K562 (cell line): ENCODE measurements around the gene ARID3A. TPM values are rescaled to one million over a fixed set of nuclear protein-coding genes. Genes with fewer than 3 reads are reported as not detected.
A peak's percentile ranks its signal among the peaks of the same experiment; 100 is the strongest.

Source experiments
- BCL6 ChIP-seq: fragments of 250-450 bp; sonication (Bioruptor Pico); IDR thresholded peaks from 2 replicates; pipeline ENCODE4 v1.4.0; 2020
- BRD4 ChIP-seq: fragments of 200-600 bp; sonication (generic); IDR thresholded peaks from 2 replicates; pipeline ENCODE4 v1.6.1; 2017; ENCODE audit warnings: inconsistent platforms
- CBFA2T3 ChIP-seq: fragments of 450-650 bp; IDR thresholded peaks from 2 replicates; pipeline ENCODE4 v1.6.1; 2017
- EP400 ChIP-seq: fragments of 450-650 bp; IDR thresholded peaks from 2 replicates; pipeline ENCODE4 v1.6.1; 2017; ENCODE audit warnings: antibody characterized with exemption, mild to moderate bottlenecking, moderate library complexity
- HDAC2 ChIP-seq: fragments of 450-650 bp; IDR thresholded peaks from 2 replicates; pipeline ENCODE4 v1.6.1; 2016; ENCODE audit warnings: mild to moderate bottlenecking
- IRF9 ChIP-seq: fragments of 450-650 bp; IDR thresholded peaks from 2 replicates; pipeline ENCODE4 v1.6.1; 2016; ENCODE audit warnings: missing biosample characterization, missing genetic modification characterization
- KDM2B ChIP-seq: fragments of 250-450 bp; sonication (Bioruptor Pico); IDR thresholded peaks from 2 replicates; pipeline ENCODE4 v1.8.0; 2021; ENCODE audit warnings: mild to moderate bottlenecking, moderate library complexity
- KDM4B ChIP-seq, 2 experiments: fragments of 450-650 bp in 1 of 2; sonication (generic) in 1 of 2; IDR thresholded peaks; 2 replicates each; pipeline ENCODE4 v1.6.1; 2016 to 2017; ENCODE audit warnings: borderline replicate concordance in 2 of 2, antibody characterized with exemption in 1 of 2, low read depth in 1 of 2, mild to moderate bottlenecking in 1 of 2
- MIER1 ChIP-seq: fragments of 450-650 bp; IDR thresholded peaks from 2 replicates; pipeline ENCODE4 v1.6.1; 2016; ENCODE audit warnings: antibody characterized with exemption, mild to moderate bottlenecking, low read depth
- POLR2AphosphoS2 ChIP-seq: IDR thresholded peaks from 2 replicates; pipeline ENCODE4 v1.6.1; 2012; ENCODE audit warnings: low read length, improper control_type of control experiment
- SIX5 ChIP-seq, 2 experiments: IDR thresholded peaks; 2 replicates each; pipeline ENCODE4 v1.6.1; 2011; ENCODE audit warnings: low read length in 2 of 2, borderline replicate concordance in 1 of 2, low read depth in 1 of 2, mild to moderate bottlenecking in 1 of 2, moderate library complexity in 1 of 2; ENCODE audit not compliant: insufficient read depth in 1 of 2
- ZBTB34 ChIP-seq: fragments of 250-450 bp; sonication (Bioruptor Pico); IDR thresholded peaks from 2 replicates; pipeline ENCODE4 v1.8.0; 2021; ENCODE audit warnings: mild to moderate bottlenecking, moderate library complexity
- ZNF609 ChIP-seq: sonication (generic); formaldehyde crosslinking; IDR thresholded peaks from 2 replicates; pipeline ENCODE4 v1.8.1; 2023; ENCODE audit warnings: missing genetic modification reagents, mild to moderate bottlenecking, borderline replicate concordance
- ZNF740 ChIP-seq, 3 experiments: fragments of 200-800 bp in 1 of 3; sonication (Bioruptor generic) in 1 of 3; sonication (generic) in 1 of 3; formaldehyde crosslinking in 1 of 3; IDR thresholded peaks; 2 replicates each; pipeline versions ENCODE4 v1.6.1 to v1.8.0; 2016 to 2022; ENCODE audit warnings: mild to moderate bottlenecking in 2 of 3, missing compliant biosample characterization in 2 of 3, missing genetic modification characterization in 2 of 3, missing genetic modification reagents in 1 of 3
- ZNF76 ChIP-seq: fragments of 250-450 bp; sonication (Bioruptor Pico); IDR thresholded peaks from 2 replicates; pipeline ENCODE4 v1.4.0; 2020; ENCODE audit warnings: mild to moderate bottlenecking, moderate library complexity, borderline replicate concordance
- polyA plus RNA-seq, 8 experiments: library from polyadenylated mRNA; depleted of rRNA in 4 of 8; stranded (reverse) in 5 of 8; unstranded in 3 of 8; fragments of >200 nt; fragmentation: Nextera tagmentation in 2 of 8; fragmentation: Illumina TruSeq in 1 of 8; extraction: Ambion mirVana in 2 of 8; extraction: Trizol in 1 of 8; gene quantifications; 2 replicates each; pipeline versions ENCODE4 v1.2.1 to v1.2.3, GENCODE V29; 2011 to 2014; ENCODE audit warnings: inconsistent platforms in 1 of 8, missing spikeins in 1 of 8
- total RNA-seq, 7 experiments: library from RNA; depleted of rRNA in 6 of 7; stranded (reverse); fragments of >200 nt in 6 of 7; fragmentation: Illumina TruSeq in 2 of 7; extraction: Trizol in 2 of 7; gene quantifications; 2 replicates each; pipeline versions ENCODE4 v1.2.1 to v1.2.3, GENCODE V29; 2011 to 2021; ENCODE audit warnings: low replicate concordance in 1 of 7
- TF ChIP-seq, protein P1 (sequence below): sonication (generic); formaldehyde crosslinking; IDR thresholded peaks from 2 replicates; pipeline ENCODE4 v1.8.1; 2022; ENCODE audit warnings: missing genetic modification reagents

Gene ARID3A
- total and polyA plus RNA-seq, 9 of the 15 experiments (the other 6 are each of a cell fraction or from before 2014, with no cell fraction given), result 1.4 to 118 (median 31.2) TPM

DNA sequence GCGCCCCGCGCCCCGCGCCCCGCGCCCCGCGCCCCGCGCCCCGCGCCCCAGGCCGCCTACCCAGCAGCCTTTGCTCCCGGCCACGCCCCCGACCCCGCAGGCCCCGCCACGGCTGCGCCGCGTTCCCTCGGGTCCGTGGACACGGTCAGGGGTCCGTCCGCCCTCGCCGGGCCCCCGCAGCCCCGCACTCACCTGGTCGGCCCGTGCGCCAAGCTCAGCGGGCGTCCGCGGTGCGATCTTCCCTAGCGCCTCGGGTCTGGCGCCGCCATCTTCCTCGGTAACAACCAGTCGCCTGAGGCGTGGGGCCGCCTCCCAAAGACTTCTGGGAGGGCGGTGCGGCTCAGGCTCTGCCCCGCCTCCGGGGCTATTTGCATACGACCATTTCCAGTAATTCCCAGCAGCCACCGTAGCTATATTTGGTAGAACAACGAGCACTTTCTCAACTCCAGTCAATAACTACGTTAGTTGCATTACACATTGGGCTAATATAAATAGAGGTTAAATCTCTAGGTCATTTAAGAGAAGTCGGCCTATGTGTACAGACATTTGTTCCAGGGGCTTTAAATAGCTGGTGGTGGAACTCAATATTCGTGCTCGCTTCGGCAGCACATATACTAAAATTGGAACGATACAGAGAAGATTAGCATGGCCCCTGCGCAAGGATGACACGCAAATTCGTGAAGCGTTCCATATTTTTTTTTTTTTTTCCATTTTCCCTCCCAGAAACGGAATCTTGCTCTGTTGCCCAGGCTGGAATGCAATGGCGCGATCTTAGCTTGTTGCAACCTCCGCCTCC, 32.7 kb upstream of the ARID3A start, which contains the start of the genes MED16 and RNU6-9 (continued):
- TF ChIP-seq HDAC2 (peak; percentile 39; the same call in 1 of the 2 replicates), SIX5 (IDR thresholded peaks at IDR 0.05; ENCODE audit: borderline replicate concordance in 1 of 2, insufficient read depth in 1 of 2, low read depth in 1 of 2, low read length in 2 of 2) (no peak), ZNF740 (CRISPR knock-in tag; IDR thresholded peaks at IDR 0.05) (peak; percentile 39; the same call in 1 of the 2 replicates), ZNF740 (tag; IDR thresholded peaks at IDR 0.05) (no peak), ZNF609 (CRISPR knock-in tag) (no peak), BCL6 (CRISPR knock-in tag) (no peak), KDM4B (IDR thresholded peaks at IDR 0.05; ENCODE audit: borderline replicate concordance in 2 of 2, low read depth in 1 of 2) (no peak), CBFA2T3 (no peak), KDM2B (CRISPR knock-in tag) (0 out of 2 replicates have a peak, but pooled peaks have one; percentile 30), POLR2AphosphoS2 (no peak), EP400 (peak; percentile 68), ZNF76 (CRISPR knock-in tag) (no peak), ZBTB34 (CRISPR knock-in tag) (no peak), BRD4 (no peak), IRF9 (tag) (no peak), MIER1 (no peak)
- TF ChIP-seq, protein P1, sequence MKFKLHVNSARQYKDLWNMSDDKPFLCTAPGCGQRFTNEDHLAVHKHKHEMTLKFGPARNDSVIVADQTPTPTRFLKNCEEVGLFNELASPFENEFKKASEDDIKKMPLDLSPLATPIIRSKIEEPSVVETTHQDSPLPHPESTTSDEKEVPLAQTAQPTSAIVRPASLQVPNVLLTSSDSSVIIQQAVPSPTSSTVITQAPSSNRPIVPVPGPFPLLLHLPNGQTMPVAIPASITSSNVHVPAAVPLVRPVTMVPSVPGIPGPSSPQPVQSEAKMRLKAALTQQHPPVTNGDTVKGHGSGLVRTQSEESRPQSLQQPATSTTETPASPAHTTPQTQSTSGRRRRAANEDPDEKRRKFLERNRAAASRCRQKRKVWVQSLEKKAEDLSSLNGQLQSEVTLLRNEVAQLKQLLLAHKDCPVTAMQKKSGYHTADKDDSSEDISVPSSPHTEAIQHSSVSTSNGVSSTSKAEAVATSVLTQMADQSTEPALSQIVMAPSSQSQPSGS (CRISPR knock-in tag), result no peak
